Activated CD8-positive, alpha-beta T cell treated with anti-CD3 and anti-CD28 coated beads for 36 hours (primary cell): Measurements from ENCODE around the gene AFAP1L2. TPM values are rescaled to one million over a fixed set of nuclear protein-coding genes. Genes with fewer than 3 reads are reported as not detected.

Experiments used
- ATAC-seq: fragments of 200-7000 bp; cut with Tn5 transposase; one replicate; pipeline ENCODE4 v1.10.0; 2021; ENCODE audit warnings: mild to moderate bottlenecking, moderate library complexity
- CTCF ChIA-PET: fragments of 350-600 bp; sonication (Branson Sonifier 250); formaldehyde crosslinking; loops from one replicate; lab custom pipeline; 2021; ENCODE audit warnings: antibody characterized with exemption; lab: Charles Lee
- POLR2A ChIA-PET: fragments of 350-600 bp; sonication (Branson Sonifier 250); formaldehyde crosslinking; loops from one replicate; lab custom pipeline; 2021; ENCODE audit warnings: antibody characterized with exemption; lab: Charles Lee
- DNase-seq: peaks from one replicate; pipeline ENCODE4 v3.0.0-alpha.2; 2020
- H3K27ac Mint-ChIP-seq: one replicate; pipeline ENCODE4 v1.8.0; 2021; ENCODE audit warnings: mild to moderate bottlenecking, mixed read lengths
- H3K27me3 Mint-ChIP-seq: one replicate; pipeline ENCODE4 v1.8.0; 2021; ENCODE audit warnings: mixed read lengths
- H3K36me3 Mint-ChIP-seq: one replicate; pipeline ENCODE4 v1.8.0; 2021; ENCODE audit warnings: low read depth, mixed read lengths
- H3K4me1 Mint-ChIP-seq: one replicate; pipeline ENCODE4 v1.8.0; 2021; ENCODE audit warnings: low read depth, mixed read lengths
- H3K4me3 Mint-ChIP-seq: one replicate; pipeline ENCODE4 v1.8.0; 2021; ENCODE audit warnings: mild to moderate bottlenecking, moderate library complexity, mixed read lengths
- H3K9me3 Mint-ChIP-seq: one replicate; pipeline ENCODE4 v1.8.0; 2021; ENCODE audit warnings: mixed read lengths
- intact Hi-C: fragments of 100-400 bp; cut with micrococcal nuclease; formaldehyde crosslinking; loops from one replicate; pipeline ENCODE4 v1.10.0; 2022
- total RNA-seq, 2 experiments: library from RNA; stranded (reverse); gene quantifications; one replicate each; pipeline ENCODE4 v1.2.3, GENCODE V29; 2021
- TF ChIP-seq, protein P1 (sequence below): fragments of 200-600 bp; IDR thresholded peaks from one replicate; pipeline ENCODE4 v1.8.0; 2022; ENCODE audit warnings: antibody characterized with exemption, mild to moderate bottlenecking

AFAP1L2 gene
- total RNA-seq, 2 experiments from 2014 or later: 4.9 to 6.3 TPM

- Mint-ChIP-seq H3K27me3 (peaks cover 11% of the 10 kb centered on the region), H3K4me3 (no peak overlapping the region), H3K9me3 (no peaks in the 10 kb centered on the region), H3K36me3 (no peaks in the 10 kb centered on the region), H3K27ac (no peak overlapping the region), H3K4me1 (no peaks in the 10 kb centered on the region)
- POLR2A ChIA-PET: no interaction called here
- CTCF ChIA-PET: no interaction called here
- ATAC-seq (no peak), DNase-seq (no peak)
- intact Hi-C loops: no loop called here
- TF ChIP-seq, protein P1, sequence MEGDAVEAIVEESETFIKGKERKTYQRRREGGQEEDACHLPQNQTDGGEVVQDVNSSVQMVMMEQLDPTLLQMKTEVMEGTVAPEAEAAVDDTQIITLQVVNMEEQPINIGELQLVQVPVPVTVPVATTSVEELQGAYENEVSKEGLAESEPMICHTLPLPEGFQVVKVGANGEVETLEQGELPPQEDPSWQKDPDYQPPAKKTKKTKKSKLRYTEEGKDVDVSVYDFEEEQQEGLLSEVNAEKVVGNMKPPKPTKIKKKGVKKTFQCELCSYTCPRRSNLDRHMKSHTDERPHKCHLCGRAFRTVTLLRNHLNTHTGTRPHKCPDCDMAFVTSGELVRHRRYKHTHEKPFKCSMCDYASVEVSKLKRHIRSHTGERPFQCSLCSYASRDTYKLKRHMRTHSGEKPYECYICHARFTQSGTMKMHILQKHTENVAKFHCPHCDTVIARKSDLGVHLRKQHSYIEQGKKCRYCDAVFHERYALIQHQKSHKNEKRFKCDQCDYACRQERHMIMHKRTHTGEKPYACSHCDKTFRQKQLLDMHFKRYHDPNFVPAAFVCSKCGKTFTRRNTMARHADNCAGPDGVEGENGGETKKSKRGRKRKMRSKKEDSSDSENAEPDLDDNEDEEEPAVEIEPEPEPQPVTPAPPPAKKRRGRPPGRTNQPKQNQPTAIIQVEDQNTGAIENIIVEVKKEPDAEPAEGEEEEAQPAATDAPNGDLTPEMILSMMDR: no peak
Observed at GRCh38 chr10:114363745-114364454, 40.4 kb downstream of the AFAP1L2 start.

DNA sequence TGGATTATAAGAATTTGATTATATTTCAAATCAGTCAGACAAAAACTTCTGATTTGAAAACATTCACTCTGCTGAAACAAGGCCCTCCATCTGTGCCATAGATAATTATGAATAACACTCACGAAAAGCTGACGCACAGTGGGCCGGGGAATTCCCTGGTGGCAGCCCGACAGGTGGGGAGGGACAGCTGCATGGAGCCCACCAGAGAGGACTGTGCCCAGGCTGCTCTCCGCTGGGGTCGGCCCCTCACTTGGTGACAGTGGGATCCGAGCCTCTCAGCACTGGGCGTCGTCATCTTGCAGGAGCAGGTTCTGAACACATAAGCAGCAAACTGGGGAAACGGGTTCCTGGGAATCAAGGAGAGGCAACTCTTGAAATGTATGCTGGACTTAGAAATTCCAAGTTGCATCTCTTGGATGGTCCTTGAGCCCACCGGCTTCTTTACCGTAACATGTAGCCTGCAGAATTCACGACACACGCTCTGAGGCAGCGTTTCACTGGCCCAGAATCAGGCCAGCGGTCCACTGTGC, 41.4 kb downstream of the AFAP1L2 start:
- peaks cover 2% of the 10 kb centered on the region for H3K4me1 Mint-ChIP-seq
- no peaks in the 10 kb centered on the region for H3K36me3 Mint-ChIP-seq
- TF ChIP-seq, protein P1: no peak

GRCh38 chr10:114359953-114360345, 44.4 kb downstream of the AFAP1L2 start:
- H3K4me1 Mint-ChIP-seq: peaks cover 15% of the 10 kb centered on the region
- ChIA-PET POLR2A (no interaction called here), CTCF (no interaction called here)
- H3K9me3 Mint-ChIP-seq: no peaks in the 10 kb centered on the region
- intact Hi-C loops: no loop called here
- peaks cover 14% of the 10 kb centered on the region for H3K27me3 Mint-ChIP-seq
- H3K36me3 Mint-ChIP-seq: no peaks in the 10 kb centered on the region
- TF ChIP-seq, protein P1: no peak
- no peak for DNase-seq
- no peak for ATAC-seq
- no peak overlapping the region for H3K27ac Mint-ChIP-seq
- no peak overlapping the region for H3K4me3 Mint-ChIP-seq

More for the DNA sequence above, 41.4 kb downstream of the AFAP1L2 start:
- H3K9me3 Mint-ChIP-seq: no peaks in the 10 kb centered on the region
- POLR2A ChIA-PET: no interaction called here
- no peak overlapping the region for H3K4me3 Mint-ChIP-seq
- intact Hi-C loops: no loop called here
- CTCF ChIA-PET: no interaction called here
- DNase-seq (no peak), ATAC-seq (no peak)
- H3K27ac Mint-ChIP-seq: no peak overlapping the region
- H3K27me3 Mint-ChIP-seq: peaks cover 12% of the 10 kb centered on the region

GRCh38 chr10:114359041-114359952, 45.0 kb downstream of the AFAP1L2 start:
- H3K4me3 Mint-ChIP-seq: no peak overlapping the region
- no peaks in the 10 kb centered on the region for H3K9me3 Mint-ChIP-seq
- H3K36me3 Mint-ChIP-seq: no peaks in the 10 kb centered on the region
- H3K27me3 Mint-ChIP-seq: peaks cover 14% of the 10 kb centered on the region
- ATAC-seq (no peak), DNase-seq (no peak)
- H3K4me1 Mint-ChIP-seq: peaks cover 15% of the 10 kb centered on the region
- H3K27ac Mint-ChIP-seq: no peak overlapping the region
- intact Hi-C loops: no loop called here
- POLR2A ChIA-PET: no interaction called here
- CTCF ChIA-PET: no interaction called here
- TF ChIP-seq, protein P1: no peak
